Measurements from ENCODE around the gene SETBP1. TPM values are rescaled to one million over a fixed set of nuclear protein-coding genes. Genes with fewer than 3 reads are reported as not detected.
"Not testable (repeated sequence)": the region's sequence is repeated elsewhere in the genome, so short reads cannot be mapped to it uniquely, and the experiment has no call there.

The SETBP1 gene
- total RNA-seq, 1 donor from 2014 or later: 15.5 TPM

DNA sequence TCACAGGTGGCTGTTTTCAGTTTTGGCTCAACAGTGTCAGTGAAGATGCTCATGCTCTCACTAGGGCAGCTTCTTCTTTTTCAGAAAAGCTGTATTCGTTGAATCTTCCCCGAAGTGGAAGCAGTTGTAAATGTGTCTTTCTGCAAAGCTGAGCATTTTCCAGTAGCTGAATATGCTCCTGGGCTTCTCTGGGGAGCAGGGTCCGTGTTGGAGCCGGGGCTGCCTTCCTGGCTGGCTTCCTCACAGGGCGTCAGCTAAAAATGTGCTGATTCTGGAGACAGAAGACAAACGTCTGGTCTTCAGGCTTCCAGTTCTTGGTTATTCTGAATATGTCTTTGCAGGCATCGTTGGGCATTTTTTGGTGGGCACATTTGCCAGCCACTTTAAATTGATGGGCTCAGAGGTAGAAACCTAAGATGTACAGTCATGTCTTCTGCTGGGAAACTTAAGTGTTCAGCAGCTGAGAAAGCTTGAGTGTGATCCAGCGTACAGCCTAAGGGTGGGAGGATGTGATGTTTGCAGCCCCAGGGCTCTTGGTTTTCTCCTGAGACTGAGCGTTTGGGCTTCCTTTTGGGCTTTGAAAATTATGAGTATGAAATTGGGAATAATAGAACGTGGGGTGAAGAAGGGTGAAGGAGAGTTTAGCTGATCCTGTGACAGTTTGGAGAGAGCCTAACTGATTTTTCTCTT lies 19.0 kb downstream of the SETBP1 start:
- intact Hi-C loops (cut with DNase I): no loop called here
- DNase-seq (ENCODE audit: low spot score): no peak

DNA sequence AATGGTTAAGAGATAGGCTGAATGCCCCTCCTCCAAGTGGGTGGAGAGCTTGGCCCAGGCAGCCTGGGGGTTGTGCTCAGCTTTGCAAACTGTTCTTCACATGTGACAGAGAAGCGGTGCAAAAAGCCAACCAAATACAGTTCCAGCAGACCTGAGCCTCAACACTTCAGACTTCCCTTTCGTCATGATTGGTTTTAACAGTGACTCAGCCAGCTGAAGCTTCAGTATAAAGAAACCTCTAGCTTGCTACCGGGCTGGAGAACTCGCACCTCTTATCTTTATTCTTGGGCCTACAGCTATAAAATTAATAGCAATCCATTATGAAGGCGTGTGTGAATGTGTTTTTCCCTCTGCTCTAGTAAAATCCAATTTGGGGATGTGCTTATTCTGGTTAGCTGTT lies 20.0 kb downstream of the SETBP1 start:
- DNase-seq (ENCODE audit: low spot score): no peak
- intact Hi-C loops (cut with DNase I): no loop called here

DNA sequence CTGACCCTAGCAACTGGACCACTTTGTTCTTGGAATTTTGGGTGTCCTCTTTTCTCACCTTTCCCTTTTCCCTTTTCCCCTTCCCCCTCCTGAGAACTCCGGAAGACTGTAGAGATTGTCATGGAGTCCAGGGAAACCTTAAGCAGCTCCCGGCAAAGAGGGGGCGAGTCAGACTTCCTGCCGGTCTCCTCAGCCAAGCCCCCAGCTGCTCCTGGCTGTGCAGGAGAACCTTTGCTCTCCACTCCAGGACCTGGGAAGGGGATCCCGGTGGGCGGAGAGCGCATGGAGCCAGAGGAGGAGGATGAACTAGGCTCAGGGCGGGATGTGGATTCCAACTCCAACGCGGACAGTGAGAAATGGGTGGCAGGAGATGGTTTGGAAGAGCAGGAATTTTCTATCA lies 20.5 kb downstream of the SETBP1 start:
- DNase-seq (ENCODE audit: low spot score): no peak

DNA sequence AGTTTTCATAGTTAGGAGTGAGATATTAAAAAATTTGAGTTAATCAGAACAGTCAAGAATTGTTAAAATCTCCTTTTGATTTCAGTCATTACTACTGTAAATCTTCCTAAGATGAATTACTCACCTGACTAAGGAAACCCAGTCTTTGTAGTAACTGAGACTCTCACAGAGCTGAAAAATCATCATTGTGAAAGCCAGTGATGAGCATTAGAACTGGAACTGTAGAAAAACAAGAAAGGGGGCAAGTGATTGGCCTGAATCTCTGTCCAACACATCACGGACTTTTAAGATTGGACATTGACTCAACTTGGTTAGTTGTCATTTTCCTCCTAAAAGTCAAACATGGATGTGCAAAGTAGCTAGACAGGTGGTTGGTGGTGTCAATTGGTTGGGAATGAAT lies 21.9 kb downstream of the SETBP1 start:
- DNase-seq (ENCODE audit: low spot score): no peak
- intact Hi-C loops (cut with DNase I): no loop called here

More for the DNA sequence above, 20.5 kb downstream of the SETBP1 start:
- intact Hi-C loops (cut with DNase I): no loop called here

DNA sequence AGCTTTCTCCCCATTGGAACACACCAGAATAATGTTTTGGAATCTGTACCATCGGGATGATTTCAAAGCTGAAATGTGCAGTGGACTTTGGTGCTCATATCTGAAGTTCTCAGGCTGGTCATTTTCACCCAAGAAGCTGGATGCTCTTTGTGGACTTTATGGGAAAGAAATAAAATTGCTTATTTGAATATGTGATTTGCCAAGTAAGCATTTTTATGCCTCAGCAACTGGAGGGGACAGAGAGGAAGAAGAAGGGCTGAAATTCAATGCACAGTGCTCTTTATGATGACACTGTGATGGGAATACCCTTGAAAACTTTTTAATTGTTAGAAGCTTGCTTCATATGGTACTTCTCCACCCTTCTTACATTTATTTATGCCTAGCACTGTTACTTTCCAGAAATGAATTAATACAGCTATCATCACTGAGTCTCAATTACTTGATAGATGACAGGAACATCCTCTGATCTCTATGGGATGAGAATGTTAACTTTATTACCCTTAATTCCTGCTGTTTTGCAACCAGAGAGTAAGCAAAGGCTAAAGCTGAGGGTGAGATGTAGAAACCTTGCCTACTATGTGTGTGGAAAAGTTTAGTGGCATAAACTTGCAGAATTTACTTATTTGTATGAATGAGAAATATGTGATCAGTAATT lies 23.6 kb downstream of the SETBP1 start:
- no peak for DNase-seq (ENCODE audit: low spot score)
- intact Hi-C loops (cut with DNase I): no loop called here

DNA sequence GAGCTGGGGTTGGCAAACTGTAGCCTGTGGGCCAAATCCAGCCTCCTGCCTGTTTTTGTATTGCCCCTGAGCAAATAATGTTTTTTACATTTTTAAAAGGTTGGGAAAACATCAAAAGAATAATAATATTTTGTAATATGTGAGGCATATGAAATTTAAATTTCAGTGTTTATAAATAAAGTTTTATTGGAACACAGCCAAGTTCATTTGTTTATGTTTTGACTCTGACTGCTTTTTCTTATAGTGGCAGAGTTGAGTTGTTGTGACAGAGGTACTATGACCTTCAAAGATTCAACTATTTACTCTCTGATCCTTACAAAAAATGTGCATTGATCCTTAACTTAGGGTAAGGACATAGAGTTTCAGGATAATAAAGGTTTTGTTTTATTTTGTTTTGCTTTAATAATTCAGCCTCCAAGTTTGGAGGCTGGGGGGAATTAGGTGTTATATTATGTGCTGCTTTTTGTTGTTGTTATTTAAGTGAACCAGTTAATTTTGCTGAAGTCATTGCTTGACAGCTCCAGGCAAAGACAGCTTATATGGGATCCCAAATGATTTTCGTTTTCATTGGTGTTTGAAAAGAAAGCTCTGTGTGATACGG lies 24.5 kb downstream of the SETBP1 start:
- DNase-seq (ENCODE audit: low spot score): no peak
- intact Hi-C loops (cut with DNase I): loop anchor here (5.0 kb wide), 1 partner anchor 87 kb away; no protein-coding TSS in a partner anchor

DNA sequence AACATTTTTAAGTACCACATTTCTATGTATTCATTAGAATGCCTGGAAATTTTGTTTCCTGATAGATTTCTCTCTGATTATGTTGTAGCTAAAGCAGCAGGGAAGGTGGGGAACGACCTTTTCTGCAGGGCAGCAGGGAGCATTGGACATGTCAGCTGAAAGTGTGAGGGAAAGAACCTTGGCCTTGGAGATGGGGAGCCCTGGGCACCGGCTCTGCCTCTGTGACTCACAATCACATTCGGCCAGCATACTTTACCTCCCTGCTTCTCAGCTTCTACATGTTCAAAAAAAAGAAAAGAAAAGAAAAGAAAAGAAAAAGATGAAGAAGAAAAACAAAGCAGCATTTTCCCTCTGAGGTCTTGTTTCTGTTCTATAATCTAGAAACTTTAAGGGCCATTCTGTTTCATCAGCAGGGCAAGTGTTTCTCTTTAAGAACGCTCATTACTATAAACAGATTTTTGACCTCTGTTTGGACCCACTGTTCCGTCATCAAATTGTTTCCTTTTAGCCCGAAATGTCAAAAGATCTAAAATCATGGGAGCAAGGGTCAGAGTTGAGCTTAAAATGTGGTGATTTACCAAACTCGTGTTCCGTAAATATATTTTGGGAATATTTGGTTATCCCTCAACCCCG lies 27.9 kb downstream of the SETBP1 start:
- intact Hi-C loops (cut with DNase I): loop anchor here (5.0 kb wide), 1 partner anchor 84 kb away; no protein-coding TSS in a partner anchor

DNA sequence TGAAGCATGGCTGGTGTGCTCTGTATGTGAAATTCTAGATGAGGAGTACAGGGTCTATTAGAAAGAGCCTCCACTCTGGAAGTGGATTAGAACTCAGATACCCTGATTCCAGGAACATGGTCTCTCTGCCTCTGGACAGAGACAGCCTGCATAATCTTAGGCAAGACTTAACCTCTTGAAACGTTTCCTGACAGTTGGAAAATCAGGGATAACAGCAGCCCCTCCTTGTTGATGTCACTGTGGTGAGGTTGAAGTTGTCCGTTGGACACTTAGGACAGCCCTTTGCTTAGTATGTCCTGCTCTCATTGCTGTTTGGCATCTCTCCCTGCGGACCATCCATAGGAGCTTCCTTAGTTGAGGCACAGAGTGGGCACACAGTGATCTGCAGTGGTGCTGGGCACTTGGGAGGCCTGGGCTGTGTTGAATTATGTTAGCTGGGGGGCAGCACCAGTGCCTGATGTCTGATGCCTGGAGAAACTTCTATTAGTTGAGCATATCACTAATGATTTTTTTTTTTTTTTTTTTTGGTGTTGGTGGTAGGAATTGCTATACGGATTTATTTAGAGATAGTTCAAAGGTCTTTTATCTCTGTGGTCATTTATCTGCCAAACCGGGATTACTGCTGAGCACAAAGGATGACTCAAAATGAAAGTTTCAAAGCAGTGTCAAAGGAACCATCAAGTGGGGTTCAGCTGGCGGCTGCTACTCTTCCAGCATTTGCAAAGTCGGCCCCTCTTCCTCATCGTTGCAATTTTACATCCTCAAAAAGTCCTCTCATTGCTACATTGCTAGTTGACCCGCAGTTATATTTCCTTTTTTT lies 28.8 kb downstream of the SETBP1 start:
- DNase-seq (ENCODE audit: low spot score): no peak
- intact Hi-C loops (cut with DNase I): loop anchor here (5.0 kb wide), 1 partner anchor 83 kb away; no protein-coding TSS in a partner anchor

More for the DNA sequence above, 27.9 kb downstream of the SETBP1 start:
- no peak for DNase-seq (ENCODE audit: low spot score)

DNA sequence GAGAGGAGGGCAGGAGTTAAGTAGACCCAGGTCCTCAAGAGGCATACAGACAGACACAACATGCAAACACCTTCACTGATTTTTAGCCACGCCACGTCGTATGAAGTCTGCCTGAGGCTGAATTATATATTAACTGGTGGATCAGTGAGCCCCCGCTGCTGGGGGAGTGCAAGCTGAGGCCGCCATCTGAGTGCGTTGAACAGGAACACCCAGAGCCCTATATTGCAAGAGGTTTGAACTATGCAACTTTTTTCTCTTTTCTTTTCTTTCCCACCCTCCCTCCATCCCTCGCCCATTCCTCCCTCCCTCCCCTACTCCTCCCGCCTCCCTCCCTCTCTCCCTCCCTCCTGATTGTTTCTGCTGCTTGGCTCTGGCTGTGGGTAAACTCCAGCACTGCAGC lies 30.2 kb downstream of the SETBP1 start:
- no peak for DNase-seq (ENCODE audit: low spot score)
- intact Hi-C loops (cut with DNase I): no loop called here

DNA sequence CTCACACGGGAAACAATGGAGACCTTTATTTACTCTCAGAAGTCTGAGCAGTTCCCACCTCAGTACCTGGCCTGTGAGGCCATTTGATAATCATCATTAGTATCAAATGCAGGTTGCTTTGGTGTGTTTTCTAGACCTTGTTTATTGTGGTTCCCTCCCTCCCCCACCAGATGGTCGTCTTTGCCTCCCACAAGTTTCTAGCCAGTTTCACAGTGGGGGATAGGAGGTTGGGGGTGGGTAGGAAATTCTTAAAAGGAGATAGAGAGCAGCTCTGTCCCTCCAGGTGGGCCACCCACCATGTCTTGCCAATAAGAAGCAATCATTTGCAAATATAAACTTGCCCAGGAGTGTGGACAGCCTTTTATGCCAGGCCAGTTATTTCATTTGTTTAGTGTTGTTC lies 31.3 kb downstream of the SETBP1 start:
- DNase-seq (ENCODE audit: low spot score): no peak
- intact Hi-C loops (cut with DNase I): no loop called here

DNA sequence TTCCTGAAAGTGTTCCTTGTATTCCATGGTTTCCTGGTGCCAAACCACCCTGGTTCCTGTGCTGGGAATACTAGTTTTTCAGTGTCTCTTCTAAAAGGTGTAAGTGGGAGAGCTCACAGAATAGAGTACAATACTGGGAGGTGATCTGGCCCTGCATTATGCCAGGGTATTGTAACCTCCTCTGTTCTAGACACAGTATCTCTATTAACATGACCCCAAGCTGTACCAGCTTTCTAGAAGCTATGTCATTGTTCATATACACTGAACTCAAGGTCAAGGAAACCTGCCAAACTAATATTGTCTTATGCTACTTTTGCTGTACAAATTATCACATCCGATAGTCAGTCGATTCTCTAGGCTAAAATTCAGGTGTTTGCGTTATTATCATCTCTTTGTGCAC lies 32.7 kb downstream of the SETBP1 start:
- intact Hi-C loops (cut with DNase I): no loop called here
- no peak for DNase-seq (ENCODE audit: low spot score)

DNA sequence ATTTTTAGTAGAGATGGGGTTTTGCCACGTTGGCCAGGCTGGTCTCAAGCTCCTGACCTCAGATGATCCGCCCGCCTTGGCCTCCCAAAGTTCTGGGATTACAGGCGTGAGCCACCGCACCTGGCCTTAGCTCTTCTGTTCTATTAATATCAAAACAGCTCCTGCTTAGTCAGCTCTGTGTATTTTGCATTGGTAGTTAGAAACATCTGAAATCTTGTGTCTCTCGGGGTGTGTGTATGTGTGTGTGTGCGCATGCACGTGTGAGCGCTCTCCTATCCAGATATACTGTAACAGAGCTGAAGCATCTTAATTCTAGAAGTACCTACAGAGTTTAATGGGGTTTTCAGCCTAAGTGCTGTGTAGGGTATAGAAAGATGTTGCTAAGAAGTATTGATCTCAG lies 33.7 kb downstream of the SETBP1 start:
- intact Hi-C loops (cut with DNase I): no loop called here
- DNase-seq (ENCODE audit: low spot score): no peak

DNA sequence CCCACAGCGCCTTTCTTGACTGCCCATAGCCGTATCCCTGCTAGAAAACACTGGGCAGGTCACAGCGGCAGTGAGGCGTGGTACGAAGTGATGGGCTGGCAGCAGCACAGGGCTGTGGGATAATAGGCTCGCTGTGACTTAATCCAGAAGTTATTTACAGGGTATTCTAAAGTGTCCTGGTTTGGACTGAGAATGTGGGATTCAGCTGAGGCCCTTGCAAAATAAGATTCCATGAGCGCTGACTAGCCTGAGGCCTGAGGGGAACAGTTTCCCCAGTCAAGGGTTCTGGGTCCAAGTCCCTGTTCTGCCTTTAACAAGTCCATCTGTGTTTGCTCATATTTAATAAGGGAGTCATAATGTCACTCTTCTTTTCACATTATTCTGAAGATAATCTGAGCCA lies 34.6 kb downstream of the SETBP1 start:
- DNase-seq (ENCODE audit: low spot score): no peak
- intact Hi-C loops (cut with DNase I): no loop called here

DNA sequence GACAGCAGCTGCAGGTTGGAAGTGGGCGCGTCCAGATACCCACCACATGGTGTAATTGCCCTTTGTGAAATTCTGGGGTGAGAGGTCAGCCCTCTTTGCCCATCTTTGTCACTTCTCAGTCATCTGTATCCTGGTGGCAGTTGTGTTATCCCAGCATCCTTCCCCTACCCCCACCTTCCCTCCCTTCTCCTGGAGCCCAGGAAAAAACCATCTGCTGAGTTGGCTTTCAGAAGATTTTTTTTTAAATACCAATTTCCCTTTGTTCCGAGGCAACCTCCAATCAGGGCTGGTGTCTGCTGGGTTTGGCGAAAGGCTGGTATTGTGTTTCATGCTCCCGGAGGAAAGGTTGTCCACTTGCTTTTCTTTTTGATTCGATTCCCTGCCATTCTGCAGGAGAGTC lies 35.2 kb downstream of the SETBP1 start:
- no peak for DNase-seq (ENCODE audit: low spot score)
- intact Hi-C loops (cut with DNase I): no loop called here

DNA sequence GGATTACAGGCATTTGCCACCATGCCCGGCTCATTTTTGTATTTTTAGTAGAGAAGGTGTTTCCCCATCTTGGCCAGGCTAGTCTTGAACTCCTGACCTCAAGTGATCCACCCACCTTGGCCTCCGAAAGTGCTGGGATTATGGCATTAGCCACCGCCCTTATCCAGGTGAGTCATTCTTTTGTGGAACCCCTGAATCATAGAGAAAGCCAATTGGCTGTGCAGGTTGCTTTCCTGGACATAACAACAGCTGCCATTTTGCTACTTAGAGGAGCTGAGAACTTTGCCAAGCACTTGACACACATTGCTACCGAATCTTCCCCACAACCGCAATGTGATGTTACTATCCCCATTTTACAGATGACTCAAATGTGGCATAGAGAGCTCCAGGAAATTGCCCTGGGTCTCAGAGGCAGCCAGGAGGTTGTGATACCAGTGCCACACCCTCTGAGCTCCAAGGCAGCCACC lies 36.0 kb downstream of the SETBP1 start:
- intact Hi-C loops (cut with DNase I): no loop called here
- no peak for DNase-seq (ENCODE audit: low spot score)

DNA sequence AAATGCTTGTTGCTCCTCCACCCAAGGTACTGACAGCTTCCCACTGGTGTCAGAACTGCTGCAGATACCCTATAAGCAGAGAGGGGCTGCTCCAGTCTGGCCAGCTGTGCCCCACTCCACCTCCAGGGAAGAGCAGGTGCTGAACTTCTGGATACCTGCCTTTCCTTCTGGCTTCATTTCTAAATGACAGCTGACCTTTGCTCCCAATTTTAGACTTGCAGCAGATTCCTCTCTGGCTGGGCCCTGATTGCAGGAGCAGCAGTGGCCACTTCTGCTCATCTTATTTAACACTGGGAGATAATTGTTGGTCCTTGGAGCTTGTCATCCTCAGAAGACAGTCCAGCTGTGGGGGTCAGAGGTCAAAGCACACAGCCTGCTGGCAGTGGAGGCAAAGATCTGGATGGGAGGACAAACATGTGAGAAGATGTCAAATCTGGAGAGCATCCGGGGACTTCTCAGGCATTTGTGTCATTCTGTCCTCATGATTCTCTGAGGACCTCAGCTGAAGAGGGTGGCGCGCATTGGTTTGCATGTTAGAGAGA lies 38.9 kb downstream of the SETBP1 start:
- DNase-seq (ENCODE audit: low spot score): no peak
- intact Hi-C loops (cut with DNase I): loop anchor here (5.0 kb wide), 1 partner anchor 37 kb away; the partner anchor contains the start of gene SETBP1

DNA sequence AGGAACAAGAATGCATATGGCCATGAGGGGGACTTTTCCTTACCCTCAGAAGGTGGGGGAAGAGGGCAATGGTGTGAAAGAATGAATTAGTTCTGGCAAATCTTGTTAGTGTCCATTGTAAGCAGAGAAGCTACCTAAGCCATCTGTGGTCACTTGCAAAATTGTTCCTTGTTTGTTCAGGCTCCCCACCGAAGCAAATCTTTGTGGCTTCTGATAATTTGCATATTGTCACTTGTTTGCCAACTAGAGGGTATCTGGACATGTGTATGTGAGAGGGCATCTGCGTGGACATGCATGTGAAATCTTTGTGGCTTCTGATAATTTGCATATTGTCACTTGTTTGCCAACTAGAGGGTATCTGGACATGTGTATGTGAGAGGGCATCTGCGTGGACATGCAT lies 41.1 kb downstream of the SETBP1 start:
- intact Hi-C loops (cut with DNase I): loop anchor here (5.0 kb wide), 1 partner anchor 39 kb away; the partner anchor contains the start of gene SETBP1

DNA sequence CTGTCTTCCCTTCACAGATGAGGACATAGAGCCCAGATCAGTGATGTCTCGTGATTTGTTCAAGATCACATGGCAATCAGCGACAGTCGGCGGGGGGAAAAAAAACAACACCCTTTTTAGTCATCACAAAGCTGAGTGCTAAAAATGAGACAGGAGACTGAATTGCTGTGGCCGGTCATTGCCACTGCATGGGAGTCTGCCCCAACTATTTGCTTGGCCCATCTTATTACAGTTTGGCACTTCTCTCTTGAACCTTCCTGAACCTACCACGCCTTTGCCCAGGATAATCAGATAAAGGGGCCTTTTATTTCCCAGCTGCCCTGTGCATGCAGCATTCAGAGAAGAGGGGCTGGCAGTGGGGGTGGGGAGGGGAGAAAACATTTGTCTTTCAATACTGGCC lies 42.7 kb downstream of the SETBP1 start:
- no peak for DNase-seq (ENCODE audit: low spot score)
- intact Hi-C loops (cut with DNase I): loop anchor here (5.0 kb wide), 1 partner anchor 41 kb away; the partner anchor contains the start of gene SETBP1

More for the DNA sequence above, 41.1 kb downstream of the SETBP1 start:
- not testable (repeated sequence) for DNase-seq (ENCODE audit: low spot score)

Measured in cardiac septum (tissue), 1 donor.